CD14-positive monocyte (primary cell): ENCODE data around the gene PRKCA. TPM values are rescaled to one million over a fixed set of nuclear protein-coding genes. Genes with fewer than 3 reads are reported as not detected.

ENCODE experiments used
- DNase-seq, 3 donors: peaks; one replicate each; pipeline ENCODE4 v3.0.0-alpha.2; 2011 to 2022
- H2AFZ ChIP-seq: 2 replicates; pipeline ENCODE4 v1.6.0; 2012; ENCODE audit warnings: mild to moderate bottlenecking, low read depth, low read length, inconsistent platforms; ENCODE audit not compliant: insufficient read depth, poor library complexity, severe bottlenecking
- H3K27ac ChIP-seq, 2 donors: 1 replicate in 1 of 2; 2 replicates in 1 of 2; pipeline ENCODE4 v1.5.1; 2012 to 2013; ENCODE audit warnings: low read length in 2 of 2, control low read depth in 1 of 2, inconsistent platforms in 1 of 2, low read depth in 1 of 2, mild to moderate bottlenecking in 1 of 2
- H3K27me3 ChIP-seq, 2 donors: one replicate each; pipeline versions ENCODE4 v1.6.0 to v1.6.1; 2011 to 2013; ENCODE audit warnings: low read length in 2 of 2; ENCODE audit not compliant: control insufficient read depth in 2 of 2, insufficient read depth in 2 of 2
- H3K36me3 ChIP-seq, 2 donors: replicated peaks in 1 of 2; 1 replicate in 1 of 2; 2 replicates in 1 of 2; pipeline versions ENCODE4 v1.5.1 to v1.6.1; 2012 to 2013; ENCODE audit warnings: low read length in 2 of 2, control low read depth in 1 of 2, inconsistent platforms in 1 of 2, mild to moderate bottlenecking in 1 of 2; ENCODE audit not compliant: insufficient read depth in 2 of 2, control insufficient read depth in 1 of 2
- H3K4me1 ChIP-seq, 2 donors: 1 replicate in 1 of 2; 2 replicates in 1 of 2; pipeline versions ENCODE4 v1.5.1 to v1.6.1; 2012 to 2013; ENCODE audit warnings: low read length in 2 of 2, control low read depth in 1 of 2, inconsistent platforms in 1 of 2, mild to moderate bottlenecking in 1 of 2, moderate library complexity in 1 of 2; ENCODE audit not compliant: insufficient read depth in 2 of 2, control insufficient read depth in 1 of 2
- H3K4me2 ChIP-seq: replicated peaks from 2 replicates; pipeline ENCODE3; 2012; ENCODE audit warnings: low read length, moderate library complexity, mild to moderate bottlenecking; ENCODE audit not compliant: poor library complexity, severe bottlenecking; ENCODE audit errors: extremely low read depth
- H3K4me3 ChIP-seq, 3 experiments: fragments of 200-600 bp in 1 of 3; sonication (generic) in 1 of 3; replicated peaks in 1 of 3; 1 replicate in 2 of 3; 2 replicates in 1 of 3; pipeline ENCODE4 v1.5.1; 2011 to 2013; ENCODE audit warnings: low read length in 3 of 3, mild to moderate bottlenecking in 3 of 3, control low read depth in 2 of 3, low read depth in 2 of 3, inconsistent platforms in 1 of 3, moderate library complexity in 1 of 3
- H3K79me2 ChIP-seq: 2 replicates; pipeline ENCODE4 v1.6.0; 2012; ENCODE audit warnings: mild to moderate bottlenecking, control low read depth, inconsistent platforms, low read length, moderate library complexity; ENCODE audit not compliant: insufficient read depth
- H3K9ac ChIP-seq: 2 replicates; pipeline ENCODE4 v1.6.0; 2017; ENCODE audit warnings: low read length, mild to moderate bottlenecking; ENCODE audit not compliant: insufficient read depth, poor library complexity, severe bottlenecking
- H3K9me3 ChIP-seq, 2 donors: replicated peaks in 1 of 2; 1 replicate in 1 of 2; 2 replicates in 1 of 2; pipeline versions ENCODE4 v1.5.1 to v1.6.1; 2012 to 2013; ENCODE audit warnings: low read length in 2 of 2, control low read depth in 1 of 2; ENCODE audit not compliant: control insufficient read depth in 1 of 2, insufficient read depth in 1 of 2
- H4K20me1 ChIP-seq: 2 replicates; pipeline ENCODE4 v1.6.0; 2012; ENCODE audit warnings: mild to moderate bottlenecking, low read length, control low read depth, moderate library complexity; ENCODE audit not compliant: insufficient read depth
- H3K27ac Mint-ChIP-seq, 7 donors: one replicate each; pipeline ENCODE4 v1.8.0; 2020; ENCODE audit warnings: mild to moderate bottlenecking in 7 of 7, mixed read lengths in 7 of 7, moderate library complexity in 6 of 7, inconsistent platforms in 2 of 7
- H3K27me3 Mint-ChIP-seq, 3 donors: one replicate each; pipeline ENCODE4 v1.8.0; 2021 to 2022; ENCODE audit warnings: low read depth in 3 of 3, mild to moderate bottlenecking in 3 of 3, mixed read lengths in 3 of 3, moderate library complexity in 3 of 3, inconsistent platforms in 1 of 3
- H3K36me3 Mint-ChIP-seq, 2 donors: one replicate each; pipeline ENCODE4 v1.8.0; 2020; ENCODE audit warnings: mixed read lengths in 2 of 2, inconsistent platforms in 1 of 2, mild to moderate bottlenecking in 1 of 2
- H3K4me1 Mint-ChIP-seq: one replicate; pipeline ENCODE4 v1.8.0; 2020; ENCODE audit warnings: mild to moderate bottlenecking, mixed read lengths
- H3K4me3 Mint-ChIP-seq, 2 donors: one replicate each; pipeline ENCODE4 v1.8.0; 2020; ENCODE audit warnings: mild to moderate bottlenecking in 2 of 2, mixed read lengths in 2 of 2, moderate library complexity in 1 of 2
- H3K9me3 Mint-ChIP-seq, 7 donors: one replicate each; pipeline ENCODE4 v1.8.0; 2020 to 2022; ENCODE audit warnings: mixed read lengths in 7 of 7, mild to moderate bottlenecking in 6 of 7, moderate library complexity in 6 of 7, inconsistent platforms in 2 of 7
- WGBS: methylation state at CpG from one replicate; pipeline ENCODE4 v1.1.5; 2013; ENCODE audit warnings: missing lambda C conversion rate; ENCODE audit not compliant: insufficient coverage; 5-methylcytosine and 5-hydroxymethylcytosine counted together
- intact Hi-C, 2 donors: fragments of 100-400 bp; cut with micrococcal nuclease; formaldehyde crosslinking; loops; one replicate each; pipeline versions ENCODE4 v1.15.0 to v1.15.1; 2023
- polyA plus RNA-seq, 3 donors: library from polyadenylated mRNA; depleted of rRNA in 1 of 3; unstranded in 2 of 3; stranded (reverse) in 1 of 3; fragments of 300-500 nt in 2 of 3; fragments of >200 nt in 1 of 3; fragmentation: Illumina TruSeq in 2 of 3; gene quantifications; 1 replicate in 2 of 3; 2 replicates in 1 of 3; pipeline ENCODE4 v1.2.3, GENCODE V29; 2012 to 2021
- TF ChIP-seq, protein P1 (sequence below): fragments of 200-600 bp; IDR thresholded peaks from one replicate; pipeline ENCODE4 v1.8.0; 2022; ENCODE audit warnings: antibody characterized with exemption, mild to moderate bottlenecking

Gene PRKCA
- polyA plus RNA-seq, 3 donors: 0.22 to 7.1 (median 0.30) TPM

DNA sequence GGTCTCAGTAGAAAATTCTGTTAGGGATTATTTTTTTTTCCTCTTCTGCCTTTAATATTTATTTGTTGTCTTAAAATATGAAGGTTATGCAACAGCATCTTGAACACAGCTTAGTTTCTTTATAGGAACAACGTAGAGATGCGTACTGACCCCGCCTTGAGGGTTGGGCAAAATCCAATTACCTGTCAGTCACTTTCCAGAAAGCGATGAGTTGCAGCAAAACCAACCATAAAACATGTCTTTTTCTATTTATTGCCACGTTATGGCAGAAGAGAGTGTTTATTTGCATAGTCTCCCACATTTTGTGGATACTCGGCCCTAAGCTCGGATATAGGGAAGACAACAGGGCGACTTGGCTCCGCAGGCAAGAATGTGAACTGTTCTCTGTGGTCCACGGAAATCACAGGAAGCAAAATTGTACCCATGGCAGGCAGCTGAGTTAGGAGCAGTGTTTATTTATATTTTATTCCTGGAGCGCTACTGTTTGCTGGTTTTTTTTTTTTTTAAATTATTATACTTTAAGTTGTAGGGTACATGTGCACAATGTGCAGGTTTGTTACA, 488.2 kb downstream of the PRKCA start:
- peaks cover 53 to 75% of the 10 kb centered on the region in 2 donors for H3K36me3 Mint-ChIP-seq
- peaks cover 16% of the 10 kb centered on the region for H3K4me1 Mint-ChIP-seq
- H2AFZ ChIP-seq: no peak overlapping the region
- no peak overlapping the region for H3K4me3 Mint-ChIP-seq
- no peak for DNase-seq
- 87% methylated on average over 3 of the region's 11 CpGs for WGBS
- H4K20me1 ChIP-seq: no peaks in the 10 kb centered on the region
- H3K9ac ChIP-seq: no peak overlapping the region
- intact Hi-C loops: no loop called here
- TF ChIP-seq, protein P1, sequence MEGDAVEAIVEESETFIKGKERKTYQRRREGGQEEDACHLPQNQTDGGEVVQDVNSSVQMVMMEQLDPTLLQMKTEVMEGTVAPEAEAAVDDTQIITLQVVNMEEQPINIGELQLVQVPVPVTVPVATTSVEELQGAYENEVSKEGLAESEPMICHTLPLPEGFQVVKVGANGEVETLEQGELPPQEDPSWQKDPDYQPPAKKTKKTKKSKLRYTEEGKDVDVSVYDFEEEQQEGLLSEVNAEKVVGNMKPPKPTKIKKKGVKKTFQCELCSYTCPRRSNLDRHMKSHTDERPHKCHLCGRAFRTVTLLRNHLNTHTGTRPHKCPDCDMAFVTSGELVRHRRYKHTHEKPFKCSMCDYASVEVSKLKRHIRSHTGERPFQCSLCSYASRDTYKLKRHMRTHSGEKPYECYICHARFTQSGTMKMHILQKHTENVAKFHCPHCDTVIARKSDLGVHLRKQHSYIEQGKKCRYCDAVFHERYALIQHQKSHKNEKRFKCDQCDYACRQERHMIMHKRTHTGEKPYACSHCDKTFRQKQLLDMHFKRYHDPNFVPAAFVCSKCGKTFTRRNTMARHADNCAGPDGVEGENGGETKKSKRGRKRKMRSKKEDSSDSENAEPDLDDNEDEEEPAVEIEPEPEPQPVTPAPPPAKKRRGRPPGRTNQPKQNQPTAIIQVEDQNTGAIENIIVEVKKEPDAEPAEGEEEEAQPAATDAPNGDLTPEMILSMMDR: no peak
- no peaks in the 10 kb centered on the region for H3K9me3 ChIP-seq
- no peaks in the 10 kb centered on the region for H3K79me2 ChIP-seq
- H3K27ac Mint-ChIP-seq: peak overlapping the region in 1 of 7 donors; percentile 70
- peaks cover 0 to 5% (median 2%) of the 10 kb centered on the region in 3 donors for H3K27me3 Mint-ChIP-seq
- H3K36me3 ChIP-seq: peaks cover 17 to 75% of the 10 kb centered on the region in 2 donors
- H3K4me1 ChIP-seq: peaks cover 14 to 16% of the 10 kb centered on the region in 2 donors
- H3K9me3 Mint-ChIP-seq: peaks cover 0 to 3% (median 0%) of the 10 kb centered on the region in 7 donors
- H3K27me3 ChIP-seq: no peaks in the 10 kb centered on the region
- H3K4me3 ChIP-seq: no peak overlapping the region
- H3K4me2 ChIP-seq: no peak overlapping the region
- H3K27ac ChIP-seq: no peak overlapping the region

DNA sequence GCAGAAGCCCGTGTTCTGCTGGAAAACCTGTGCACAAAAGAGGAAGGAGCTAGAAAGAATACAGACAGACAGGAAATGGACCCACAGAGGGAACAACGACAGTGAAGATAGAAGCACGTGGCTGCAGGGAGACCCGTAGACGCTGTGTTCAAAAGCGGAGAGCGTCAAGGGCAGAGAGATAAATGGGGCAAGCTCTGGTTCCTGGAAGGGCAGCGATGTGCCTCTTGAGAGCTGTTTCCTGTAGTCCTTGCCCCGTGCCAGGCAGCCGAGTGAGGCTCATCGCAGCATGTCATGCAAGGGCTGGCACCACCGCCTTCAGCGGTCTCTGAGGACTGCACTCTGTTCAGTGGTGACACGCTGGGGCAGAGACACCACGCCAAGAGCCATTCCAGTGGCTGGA, 488.9 kb downstream of the PRKCA start:
- Mint-ChIP-seq H3K4me3 (peak overlapping the region; percentile 59 to 76), H3K4me1 (peaks cover 16% of the 10 kb centered on the region), H3K27ac (peak overlapping the region; percentile 3 to 88 (median 49)), H3K9me3 (peaks cover 0 to 3% (median 0%) of the 10 kb centered on the region in 7 donors), H3K27me3 (peaks cover 0 to 2% (median 2%) of the 10 kb centered on the region in 3 donors), H3K36me3 (peaks cover 54 to 81% of the 10 kb centered on the region in 2 donors)
- H3K4me2 ChIP-seq: peak overlapping the region; percentile 54
- TF ChIP-seq, protein P1: no peak
- peaks cover 23 to 78% of the 10 kb centered on the region in 2 donors for H3K36me3 ChIP-seq
- intact Hi-C loops: no loop called here
- H3K27me3 ChIP-seq: no peaks in the 10 kb centered on the region
- no peaks in the 10 kb centered on the region for H4K20me1 ChIP-seq
- H2AFZ ChIP-seq: peak overlapping the region; percentile 22
- H3K9me3 ChIP-seq: no peaks in the 10 kb centered on the region
- H3K79me2 ChIP-seq: no peaks in the 10 kb centered on the region
- 10% methylated on average over 15 of the region's 15 CpGs for WGBS
- peak overlapping the region; percentile 40 for H3K9ac ChIP-seq
- DNase-seq: peak; percentile 39 to 51 (median 45)
- peaks cover 14 to 16% of the 10 kb centered on the region in 2 donors for H3K4me1 ChIP-seq
- H3K4me3 ChIP-seq: peak overlapping the region in 1 of 3 experiments; percentile 35
- H3K27ac ChIP-seq: no peak overlapping the region
